Fibroblast of skin of abdomen (primary cell): Measurements from ENCODE around the gene GGA3.
"Not testable (repeated sequence)": the region's sequence is repeated elsewhere in the genome, so short reads cannot be mapped to it uniquely, and the experiment has no call there.

Experiments used
- DNase-seq: peaks from one replicate; pipeline ENCODE4 v3.0.0-alpha.2; 2013

GGA3 gene

GRCh38 chr17:75208161-75208560, 53.2 kb downstream of the GGA3 start:
- DNase-seq, result no peak

GRCh38 chr17:75207760-75208159, 53.6 kb downstream of the GGA3 start:
- DNase-seq, result no peak

- DNase-seq, result not testable (repeated sequence)
These were observed 54.4 kb downstream of the GGA3 start for GRCh38 chr17:75207050-75207407.

GRCh38 chr17:75205793-75206163, 55.6 kb downstream of the GGA3 start:
- DNase-seq, result no peak

GRCh38 chr17:75205037-75205792, 56.2 kb downstream of the GGA3 start, which contains the start of gene NUP85:
Gene NUP85 (plus strand): TSS chr17:75205679. CDS start chr17:75205762, 83 bp downstream.
- peak; percentile 93 for DNase-seq

GRCh38 chr17:75199886-75200618, 61.4 kb downstream of the GGA3 start:
- no peak for DNase-seq

GRCh38 chr17:75194879-75195278, 66.5 kb downstream of the GGA3 start:
- peak; percentile 47 for DNase-seq

- peak; percentile 37 for DNase-seq
These were observed 69.8 kb downstream of the GGA3 start for GRCh38 chr17:75191584-75191983.

- DNase-seq, result no peak
These were observed 72.8 kb downstream of the GGA3 start for GRCh38 chr17:75188614-75189013.
